ENCODE measurements around the gene RNF114.
"Not testable (repeated sequence)": the region's sequence is repeated elsewhere in the genome, so short reads cannot be mapped to it uniquely, and the experiment has no call there.

The RNF114 gene

DNA sequence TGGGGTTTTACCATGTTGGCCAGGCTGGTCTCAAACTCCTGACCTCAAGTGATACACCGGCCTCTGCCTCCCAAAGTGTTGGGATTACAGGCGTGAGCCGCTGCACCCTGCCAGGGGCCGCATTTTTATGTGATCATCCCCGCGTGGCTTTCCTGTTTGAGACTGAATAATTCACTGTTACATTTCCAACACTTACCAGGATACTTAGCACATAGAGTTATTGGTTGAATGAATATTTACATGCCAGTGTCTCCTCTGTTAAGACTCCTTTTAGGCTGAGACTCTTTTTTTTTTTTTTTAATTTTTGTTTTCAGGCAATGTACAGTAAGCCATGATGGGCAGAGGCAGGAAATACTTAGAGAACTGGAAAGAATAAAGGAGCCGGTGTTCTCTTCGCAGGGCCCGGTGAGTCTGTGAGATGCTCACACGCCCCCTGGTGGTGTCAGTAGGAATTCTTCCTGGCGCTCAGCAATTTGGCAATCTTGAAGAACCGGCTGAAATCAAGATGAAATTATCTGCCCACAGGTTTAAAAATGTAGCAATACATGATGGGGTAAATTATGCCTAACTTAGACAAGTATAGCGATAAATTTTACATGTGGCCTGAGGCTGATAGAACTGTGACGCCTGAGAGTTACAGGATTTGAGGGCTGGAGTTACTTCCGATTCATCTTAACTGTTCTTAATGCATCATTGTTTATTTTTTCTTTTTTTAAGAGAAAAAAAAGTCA is 7.6 kb upstream of the RNF114 start:
- DNase-seq (ENCODE audit: low read depth): peak; percentile 97

DNA sequence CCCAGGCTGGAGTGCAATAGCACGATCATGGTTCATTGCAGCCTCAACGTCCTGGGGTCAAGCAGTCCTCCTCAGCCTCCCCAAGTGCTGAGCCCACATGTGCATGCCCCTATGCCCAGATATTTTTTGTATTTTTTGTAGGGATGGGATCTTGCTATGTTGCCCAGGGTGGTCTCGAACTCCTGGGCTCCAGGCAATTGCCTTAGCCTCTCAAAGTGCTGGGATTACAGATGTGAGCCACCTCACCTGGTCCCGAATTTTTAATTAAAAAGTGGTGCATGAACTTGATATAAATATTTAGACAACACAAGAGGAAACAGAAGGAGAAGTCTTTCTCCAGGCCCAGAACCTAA is 7.1 kb upstream of the RNF114 start:
- DNase-seq (ENCODE audit: low read depth): no peak

DNA sequence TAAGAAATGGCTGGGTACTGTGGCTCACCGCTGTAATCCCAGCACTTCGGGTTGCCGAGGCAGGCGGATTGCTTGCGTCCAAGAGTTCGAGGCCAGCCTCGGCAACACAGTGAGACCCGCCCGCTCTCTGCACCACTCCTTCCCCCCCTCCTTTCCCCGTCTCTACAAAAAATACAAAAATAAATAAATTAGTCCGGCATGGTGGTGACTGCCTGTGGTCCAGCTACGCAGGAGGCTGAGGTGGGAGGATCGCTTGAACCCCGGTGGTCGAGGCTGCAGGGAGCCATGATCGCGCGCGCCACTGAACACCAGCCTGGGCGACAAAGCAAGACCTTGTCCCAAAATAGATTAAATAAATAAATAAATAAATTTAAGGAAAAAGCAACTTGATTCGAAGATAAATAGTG is 448 bp upstream of the RNF114 start:
- no peak for DNase-seq (ENCODE audit: low read depth)

DNA sequence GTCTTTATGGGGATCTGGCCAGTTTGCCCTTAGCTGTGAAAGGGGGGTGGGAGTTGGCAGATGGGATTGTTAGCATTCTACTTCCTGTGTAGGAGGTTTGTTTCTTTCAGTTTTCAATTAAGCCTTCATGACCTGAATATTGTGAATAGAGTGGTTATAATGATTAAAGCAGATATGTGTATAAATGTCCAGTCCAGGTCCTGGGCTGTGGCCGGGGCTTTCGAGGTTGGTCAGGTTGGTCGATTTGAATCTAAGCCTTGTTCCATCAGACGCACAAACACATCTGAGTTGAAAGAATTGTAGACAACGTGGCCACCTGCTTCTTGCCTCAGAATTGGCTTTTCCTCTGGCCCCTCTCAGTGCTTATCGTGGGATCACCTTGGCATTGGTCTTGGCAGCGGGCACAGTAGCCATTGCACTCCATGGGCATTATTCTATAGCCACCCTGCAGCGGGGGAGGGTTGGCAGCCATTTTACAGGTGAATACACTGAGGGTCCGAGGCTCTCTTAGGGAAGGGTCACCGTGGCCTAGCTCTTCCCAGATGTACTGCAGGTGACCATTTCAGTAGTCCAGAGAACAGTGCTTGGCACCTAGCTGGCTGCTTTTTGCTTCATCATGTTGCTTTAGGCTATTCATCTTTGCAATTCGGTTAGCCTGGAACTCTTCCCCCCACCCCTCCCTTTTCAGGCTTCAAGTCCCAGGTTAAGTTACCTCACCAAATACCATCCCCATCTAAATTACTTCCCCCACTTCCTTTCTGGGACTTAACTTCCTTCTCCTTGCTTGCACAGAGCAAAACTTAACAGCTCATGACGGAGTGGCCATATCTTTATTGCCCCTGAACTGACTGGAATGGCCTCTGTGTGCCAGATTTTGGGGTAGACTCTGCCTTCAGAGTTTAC is 1.1 kb downstream of the RNF114 start:
- DNase-seq (ENCODE audit: low read depth): no peak

DNA sequence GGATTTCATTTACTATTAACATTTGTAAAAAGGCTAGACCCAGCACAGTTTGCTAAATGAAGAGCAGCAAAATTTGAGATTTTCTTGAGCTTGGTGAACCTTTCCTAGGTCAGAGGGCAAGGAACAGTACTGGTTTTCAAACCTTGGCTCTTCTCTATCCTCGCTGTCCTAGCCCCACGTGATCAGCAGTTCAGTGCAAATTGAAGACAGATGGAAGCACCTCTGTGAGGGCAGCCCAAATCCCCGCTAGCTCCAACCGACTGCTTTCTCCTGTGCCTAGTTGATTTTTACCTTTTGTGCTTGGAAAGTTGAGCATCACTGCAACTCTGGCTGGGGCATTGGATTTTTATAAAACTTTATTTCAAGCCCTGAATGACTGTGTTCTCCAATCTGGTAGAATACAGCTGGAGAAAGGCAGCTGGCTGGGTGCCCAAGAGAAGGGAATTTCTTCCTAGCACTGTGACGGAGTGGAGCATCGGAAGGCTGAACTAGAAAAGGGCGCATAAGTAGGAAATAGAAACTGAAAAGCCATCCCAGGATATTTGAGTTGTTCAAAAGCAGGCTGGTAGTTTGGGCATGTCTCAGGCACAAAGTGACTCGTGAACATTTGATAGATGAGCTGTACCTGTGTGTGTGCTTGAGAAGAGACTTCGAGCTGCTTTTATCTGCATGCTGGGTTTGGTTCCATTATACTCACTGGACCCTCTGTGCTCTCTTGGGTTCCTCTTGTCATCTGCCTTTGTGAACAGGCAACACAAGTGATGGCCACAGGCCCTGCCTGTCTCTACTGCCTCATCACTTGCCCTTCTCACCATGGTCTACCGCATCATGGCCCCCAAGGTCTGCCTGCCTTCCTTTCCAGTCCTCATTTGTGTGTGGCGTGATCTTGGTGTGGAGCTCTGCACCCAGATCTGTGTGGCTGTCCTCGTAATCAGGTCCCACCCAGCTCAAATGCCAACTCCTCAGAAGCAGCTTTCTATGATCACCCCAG is 2.3 kb downstream of the RNF114 start:
- peak; percentile 41 for DNase-seq (ENCODE audit: low read depth)

DNA sequence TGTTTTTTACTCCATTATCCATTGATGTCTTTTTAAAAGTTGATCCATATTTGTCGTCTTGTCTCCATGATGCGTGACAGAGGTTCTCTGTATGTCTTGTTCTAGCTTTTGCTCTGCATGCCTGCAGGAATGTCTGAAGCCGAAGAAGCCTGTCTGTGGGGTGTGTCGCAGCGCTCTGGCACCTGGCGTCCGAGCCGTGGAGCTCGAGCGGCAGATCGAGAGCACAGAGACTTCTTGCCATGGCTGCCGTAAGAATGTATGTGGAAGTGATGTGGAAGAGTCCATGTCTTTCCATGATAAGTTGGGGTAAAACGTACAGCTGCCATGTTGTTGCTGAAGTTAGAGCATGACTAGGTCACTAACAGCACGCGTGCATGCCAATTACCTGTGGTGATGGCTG is 5.3 kb downstream of the RNF114 start:
- no peak for DNase-seq (ENCODE audit: low read depth)

DNA sequence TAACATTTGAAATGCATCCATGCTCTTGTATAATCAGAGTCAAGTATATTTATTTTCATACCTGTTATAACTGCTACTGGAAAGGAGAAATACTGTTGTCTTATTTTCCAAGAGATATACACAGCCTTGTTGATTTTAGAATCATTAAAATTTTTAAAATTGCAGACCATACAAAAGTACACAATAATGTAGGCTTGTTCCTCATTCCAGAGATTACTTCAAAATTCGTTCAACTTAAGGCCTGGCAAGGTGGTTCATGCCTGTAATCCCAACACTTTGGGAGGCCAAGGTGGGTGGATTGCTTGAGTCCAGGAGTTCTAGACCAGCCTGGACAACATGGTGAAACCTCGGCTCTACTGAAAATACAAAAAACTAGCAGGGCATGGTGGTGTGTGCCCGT is 6.1 kb downstream of the RNF114 start:
- DNase-seq (ENCODE audit: low read depth): no peak

DNA sequence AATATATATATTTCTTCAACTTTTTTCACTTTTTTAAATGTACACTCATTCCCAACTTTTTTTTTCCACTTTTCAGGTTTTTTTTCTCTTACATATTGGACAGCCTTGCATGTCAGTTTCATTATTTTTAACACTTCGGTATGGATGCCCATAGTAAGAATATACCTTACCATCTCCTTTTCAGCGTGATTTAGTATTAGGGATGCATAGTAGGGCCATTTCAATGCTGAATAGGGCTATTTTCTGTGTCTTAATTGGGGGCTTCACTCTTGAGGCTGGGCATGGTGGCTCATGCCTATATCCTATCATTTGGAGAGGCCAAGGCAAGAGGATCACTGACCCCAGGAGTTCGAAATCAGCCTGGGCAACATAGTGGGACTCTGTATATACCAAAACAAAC is 6.7 kb downstream of the RNF114 start:
- no peak for DNase-seq (ENCODE audit: low read depth)

DNA sequence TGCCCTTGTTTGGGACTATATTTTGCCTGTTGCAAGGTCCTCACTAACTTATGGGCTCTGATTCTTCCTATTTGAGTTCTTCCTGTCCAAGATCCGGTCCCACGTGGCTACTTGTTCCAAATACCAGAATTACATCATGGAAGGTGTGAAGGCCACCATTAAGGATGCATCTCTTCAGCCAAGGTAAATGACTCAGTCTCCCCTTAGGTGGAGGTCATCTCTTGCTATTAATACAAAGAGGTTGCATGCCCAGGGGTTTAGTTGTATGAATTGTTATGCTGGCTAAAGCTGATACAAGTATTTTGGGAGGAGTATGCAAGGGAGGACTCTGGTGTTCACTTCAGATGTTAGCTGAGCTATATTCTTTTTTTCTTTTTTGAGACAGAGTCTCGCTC is 9.1 kb downstream of the RNF114 start:
- no peak for DNase-seq (ENCODE audit: low read depth)

DNA sequence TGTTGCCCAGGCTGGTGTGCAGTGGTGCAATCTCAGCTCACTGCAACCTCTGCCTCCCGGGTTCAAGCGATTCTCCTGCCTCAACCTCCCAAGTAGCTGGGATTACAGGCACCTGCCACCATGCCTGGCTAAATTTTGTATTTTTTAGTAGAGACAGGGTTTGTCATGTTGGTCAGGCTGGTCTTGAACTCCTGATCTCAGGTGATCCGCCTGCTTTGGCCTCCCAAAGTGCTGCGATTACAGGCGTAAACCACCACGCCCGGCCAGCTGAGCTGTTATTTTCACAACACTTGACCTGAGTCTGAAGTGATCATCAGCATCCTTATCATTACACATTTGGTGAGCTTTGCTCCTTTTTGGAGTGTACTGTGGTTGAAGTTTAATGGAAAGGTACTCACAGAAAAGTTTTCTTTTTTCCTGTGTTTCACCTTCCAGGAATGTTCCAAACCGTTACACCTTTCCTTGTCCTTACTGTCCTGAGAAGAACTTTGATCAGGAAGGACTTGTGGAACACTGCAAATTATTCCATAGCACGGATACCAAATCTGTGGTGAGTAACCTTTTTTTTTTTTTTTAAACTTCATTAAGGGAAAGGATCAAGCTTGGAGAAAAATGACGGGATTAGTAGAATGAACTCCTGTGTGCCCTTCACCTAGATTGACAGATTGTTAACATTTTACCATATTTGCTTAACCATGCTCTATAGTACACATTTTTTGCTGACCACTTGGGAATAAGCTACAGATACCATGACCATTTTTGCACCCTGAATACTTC is 9.7 kb downstream of the RNF114 start:
- no peak for DNase-seq (ENCODE audit: low read depth)

DNA sequence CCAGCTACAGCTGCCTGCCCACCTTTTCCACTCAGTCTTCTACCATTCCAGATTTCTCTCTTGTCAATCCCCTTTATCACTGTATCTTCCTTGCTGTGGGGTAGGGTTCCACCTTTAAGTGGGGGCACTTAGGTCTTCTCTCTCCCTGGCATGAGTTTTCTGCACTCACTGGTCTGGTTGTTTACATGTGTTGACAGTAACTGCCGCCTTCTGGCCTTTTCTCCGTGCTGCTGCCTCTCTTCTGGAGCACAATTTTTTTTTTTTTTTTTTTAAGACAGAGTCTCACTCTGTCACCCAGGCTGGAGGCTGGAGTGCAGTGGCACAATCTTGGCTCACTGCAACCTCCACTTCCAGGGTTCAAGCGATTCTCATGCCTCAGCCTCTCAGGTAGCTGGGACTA is 12.0 kb downstream of the RNF114 start:
- no peak for DNase-seq (ENCODE audit: low read depth)

DNA sequence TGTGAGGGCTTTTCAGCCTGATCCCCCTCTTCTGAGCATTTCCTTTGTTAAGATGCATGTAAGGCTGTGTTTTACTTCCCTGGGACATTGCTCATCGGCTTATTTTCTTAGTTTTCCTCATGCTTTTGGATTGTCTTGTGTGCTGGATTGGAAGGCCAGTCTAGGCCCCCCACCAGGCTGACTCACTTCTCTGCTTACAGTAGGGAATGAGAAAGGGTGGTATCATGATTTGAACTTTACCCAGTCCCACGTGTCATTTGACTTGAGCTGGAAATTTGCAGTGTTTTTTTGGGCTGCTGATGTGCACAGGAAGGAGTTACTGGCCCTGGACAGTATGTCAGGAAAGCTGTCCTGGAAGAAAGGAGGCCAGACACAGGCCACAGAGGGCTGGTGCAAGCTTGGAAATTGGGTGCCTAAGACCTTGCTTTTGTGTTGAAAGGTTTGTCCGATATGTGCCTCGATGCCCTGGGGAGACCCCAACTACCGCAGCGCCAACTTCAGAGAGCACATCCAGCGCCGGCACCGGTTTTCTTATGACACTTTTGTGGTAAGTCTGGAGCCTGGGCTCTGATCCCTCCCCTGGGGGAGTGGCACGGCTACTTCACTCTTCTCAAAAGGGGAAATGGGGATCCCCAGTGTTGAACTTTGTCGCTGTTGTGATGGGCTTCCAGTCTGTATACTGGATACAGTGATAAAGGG is 12.8 kb downstream of the RNF114 start:
- peak; percentile 80 for DNase-seq (ENCODE audit: low read depth)

DNA sequence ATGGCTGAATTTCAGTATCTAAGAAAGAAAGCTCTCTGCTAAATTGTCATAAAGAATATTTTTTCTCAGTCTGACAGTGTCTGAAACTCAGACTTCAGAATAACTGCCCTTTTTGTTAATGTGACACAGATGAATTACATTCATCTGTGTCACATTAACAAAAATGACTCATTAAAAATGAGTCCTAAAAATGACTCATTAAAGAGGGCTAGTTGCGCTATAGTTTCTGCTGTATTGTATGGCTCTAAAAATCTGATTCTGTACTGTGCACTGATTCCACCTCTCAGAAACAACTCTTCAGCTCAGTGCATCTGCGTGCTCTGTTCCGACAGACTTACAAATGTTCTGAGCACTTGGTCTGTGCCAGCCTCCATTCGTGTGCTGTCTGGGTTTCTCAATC is 15.0 kb downstream of the RNF114 start:
- DNase-seq (ENCODE audit: low read depth): peak; percentile 46

DNA sequence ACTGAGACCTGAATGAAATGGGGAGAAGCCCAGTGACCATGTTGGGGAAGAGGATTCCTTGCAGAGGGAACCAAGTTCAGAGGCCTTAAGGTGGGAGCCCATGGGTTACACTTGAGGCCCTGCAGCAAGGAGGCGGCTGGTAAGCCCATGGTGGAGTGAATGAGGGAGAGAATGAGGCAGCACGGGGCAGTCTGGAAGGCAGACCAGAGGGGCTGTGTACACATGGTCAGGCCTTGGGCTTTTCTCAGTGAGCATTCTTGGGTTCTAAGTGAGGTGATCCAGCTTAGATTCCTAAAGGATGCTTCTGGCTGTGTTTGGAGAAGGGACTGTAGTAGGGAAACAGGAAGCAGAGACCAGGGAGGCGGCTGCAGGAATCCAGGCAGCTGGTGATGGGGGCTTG is 19.0 kb downstream of the RNF114 start:
- no peak for DNase-seq (ENCODE audit: low read depth)

DNA sequence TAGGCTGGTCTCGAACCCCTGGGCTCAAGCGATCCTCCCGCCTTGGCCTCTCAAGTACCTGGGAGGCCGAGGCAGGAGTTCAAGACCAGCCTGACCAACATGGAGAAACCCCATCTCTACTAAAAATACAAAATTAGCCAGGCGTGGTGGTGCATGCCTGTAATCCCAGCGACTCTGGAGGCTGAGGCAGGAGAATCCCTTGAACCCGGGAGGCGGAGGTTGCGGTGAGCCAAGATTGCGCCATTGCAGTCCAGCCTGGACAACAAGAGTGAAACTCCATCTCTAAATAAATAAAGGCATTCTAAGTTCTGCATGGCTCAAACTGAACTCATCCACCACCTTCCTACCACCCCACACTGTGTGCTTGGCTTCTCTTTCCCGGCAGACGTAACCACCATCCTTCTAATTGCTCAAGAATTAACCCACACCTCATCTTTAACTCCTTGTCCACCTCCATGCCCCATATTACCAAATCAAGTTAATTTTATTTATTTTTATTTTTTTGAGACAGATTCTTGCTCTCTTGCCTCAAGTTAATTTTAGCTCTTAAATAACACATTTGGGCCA is 19.7 kb downstream of the RNF114 start:
- DNase-seq (ENCODE audit: low read depth): peak; percentile 52

DNA sequence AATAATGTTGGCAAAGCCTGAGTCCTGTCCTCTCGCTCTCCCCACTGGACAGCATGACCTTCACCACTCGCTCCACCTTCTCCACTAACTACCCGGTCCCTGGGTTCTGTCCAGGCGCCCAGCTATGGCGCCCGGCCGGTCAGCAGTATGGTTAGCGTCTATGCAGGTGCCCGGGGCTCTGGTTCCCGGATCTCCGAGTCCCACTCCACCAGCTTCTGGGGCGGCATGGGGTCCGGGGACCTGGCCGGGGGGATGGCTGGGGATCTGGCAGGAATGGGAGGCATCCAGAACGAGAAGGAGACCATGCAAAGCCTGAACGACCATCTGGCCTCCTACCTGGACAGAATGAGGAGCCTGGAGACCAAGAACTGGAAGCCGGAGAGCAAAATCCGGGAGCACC is 20.5 kb downstream of the RNF114 start:
- no peak for DNase-seq (ENCODE audit: low read depth)

DNA sequence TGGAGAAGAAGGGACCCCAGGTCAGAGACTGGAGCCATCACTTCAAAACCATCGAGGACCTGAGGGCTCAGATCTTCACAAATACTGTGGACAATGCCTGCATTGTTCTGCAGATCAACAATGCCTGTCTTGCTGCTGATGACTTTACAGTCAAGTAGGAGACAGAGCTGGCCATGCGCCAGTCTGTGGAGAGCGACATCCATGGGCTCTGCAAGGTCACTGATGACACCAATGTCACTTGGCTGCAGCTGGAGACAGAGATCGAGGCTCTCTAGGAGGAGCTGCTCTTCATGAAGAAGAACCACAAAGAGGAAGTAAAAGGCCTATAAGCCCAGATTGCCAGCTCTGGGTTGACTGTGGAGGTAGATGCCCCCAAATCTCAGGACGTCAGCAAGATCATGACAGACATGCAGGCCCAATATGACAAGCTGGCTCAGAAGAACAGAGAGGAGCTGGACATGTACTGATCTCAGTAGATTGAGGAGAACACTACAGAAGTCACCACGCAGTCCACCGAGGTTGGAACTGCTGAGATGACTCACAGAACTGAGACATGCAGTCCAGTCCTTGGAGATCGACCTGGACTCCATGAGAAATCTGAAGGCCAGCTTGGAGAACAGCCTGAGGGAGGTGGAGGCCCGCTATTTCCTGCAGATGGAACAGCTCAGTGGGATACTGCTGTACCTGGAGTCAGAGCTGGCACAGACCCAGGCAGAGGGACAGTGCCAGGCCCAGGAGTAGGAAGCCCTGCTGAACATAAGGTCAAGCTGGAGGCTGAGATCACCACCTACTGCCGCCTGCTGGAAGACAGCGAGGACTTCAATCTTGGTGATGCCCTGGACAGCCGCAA is 21.1 kb downstream of the RNF114 start:
- not testable (repeated sequence) for DNase-seq (ENCODE audit: low read depth)

DNA sequence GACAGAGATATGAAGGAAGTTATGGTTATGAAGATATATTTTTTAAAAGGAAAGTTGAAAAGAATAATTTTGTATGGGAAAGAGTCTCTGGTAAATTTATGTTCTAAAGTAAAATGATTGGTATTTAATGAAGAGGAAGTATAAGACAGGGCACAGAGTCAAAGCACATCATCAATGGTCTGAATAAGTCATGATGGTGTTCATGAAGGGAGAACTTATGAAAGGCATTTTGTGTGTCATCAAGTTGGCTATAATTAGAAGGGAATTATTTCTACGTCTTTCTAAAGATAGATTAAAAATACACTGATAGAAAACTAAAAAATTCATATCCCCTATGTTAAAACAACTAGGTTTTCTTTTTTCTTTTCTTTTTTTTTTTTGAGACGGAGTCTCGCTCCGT is 25.2 kb downstream of the RNF114 start:
- DNase-seq (ENCODE audit: low read depth): no peak

DNA sequence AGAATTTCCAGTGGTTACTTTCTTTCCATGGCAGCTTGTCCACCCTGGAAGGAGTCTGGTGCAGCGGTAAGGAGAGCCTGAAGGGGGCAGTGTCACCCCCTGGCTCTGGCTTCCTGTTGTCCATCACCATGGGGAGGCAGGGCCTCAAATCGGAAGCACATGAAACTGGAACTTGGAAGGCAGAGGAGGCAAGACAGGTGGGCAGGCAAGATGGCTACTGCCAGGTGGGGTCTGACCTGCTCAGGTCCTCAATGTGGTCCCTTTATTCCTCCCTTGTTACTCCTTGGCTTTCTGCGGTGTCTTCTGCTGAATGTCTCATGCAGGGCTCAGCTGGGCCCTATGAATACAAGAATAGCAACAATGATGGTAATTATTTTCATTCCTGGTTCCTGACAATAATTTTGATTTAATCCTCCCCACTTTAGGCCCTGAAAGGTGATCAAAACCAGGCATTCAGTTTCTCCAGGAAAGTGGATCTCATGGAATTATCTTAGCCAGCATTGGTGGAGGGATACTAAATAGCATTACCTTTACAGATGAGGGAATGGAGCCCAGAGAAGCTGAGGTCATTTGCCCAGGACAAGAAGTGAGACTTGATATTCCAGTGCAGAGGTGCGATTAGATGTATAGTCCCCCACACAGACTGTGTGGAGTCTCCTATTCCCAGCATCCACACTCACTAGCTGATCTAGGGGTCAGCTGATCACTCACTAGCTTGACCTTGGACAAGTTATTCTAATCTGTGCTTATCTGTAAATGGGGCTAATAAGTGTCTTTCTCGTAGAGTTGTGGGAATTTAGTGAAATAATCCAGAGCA is 29.0 kb downstream of the RNF114 start:
- DNase-seq (ENCODE audit: low read depth): no peak
